SK-N-SH (cell line): Measurements from ENCODE around the gene ARGLU1.

Experiments used
- CHD2 ChIP-seq: fragments of 150-350 bp; IDR thresholded peaks from 2 replicates; pipeline ENCODE4 v1.6.1; 2018; ENCODE audit warnings: low read length; ENCODE audit not compliant: partially characterized antibody
- MEF2A ChIP-seq: IDR thresholded peaks from 2 replicates; pipeline ENCODE4 v1.4.0; 2012; ENCODE audit warnings: low read depth, borderline replicate concordance
- MXI1 ChIP-seq: IDR thresholded peaks from 2 replicates; pipeline ENCODE4 v1.6.1; 2012; ENCODE audit warnings: mild to moderate bottlenecking, low read depth, low read length, improper control_type of control experiment
- POLR2AphosphoS5 ChIP-seq: IDR thresholded peaks from 2 replicates; pipeline ENCODE4 v1.6.1; 2012; ENCODE audit warnings: low read depth, low read length
- REST ChIP-seq: IDR thresholded peaks from 2 replicates; pipeline ENCODE4 v1.6.1; 2012; ENCODE audit warnings: mild to moderate bottlenecking, low read depth, low read length, moderate library complexity

GRCh38 chr13:106518512-106518911, 49.4 kb downstream of the ARGLU1 start:
- TF ChIP-seq CHD2 = no peak
- TF ChIP-seq MXI1 = no peak
- TF ChIP-seq MEF2A = no peak
- TF ChIP-seq POLR2AphosphoS5 = no peak
- TF ChIP-seq REST = no peak
